Measurements from ENCODE around the gene RPL35A.
A peak's percentile ranks its signal among the peaks of the same experiment; 100 is the strongest.
"Not testable (repeated sequence)": the region's sequence is repeated elsewhere in the genome, so short reads cannot be mapped to it uniquely, and the experiment has no call there.

RPL35A gene

DNA sequence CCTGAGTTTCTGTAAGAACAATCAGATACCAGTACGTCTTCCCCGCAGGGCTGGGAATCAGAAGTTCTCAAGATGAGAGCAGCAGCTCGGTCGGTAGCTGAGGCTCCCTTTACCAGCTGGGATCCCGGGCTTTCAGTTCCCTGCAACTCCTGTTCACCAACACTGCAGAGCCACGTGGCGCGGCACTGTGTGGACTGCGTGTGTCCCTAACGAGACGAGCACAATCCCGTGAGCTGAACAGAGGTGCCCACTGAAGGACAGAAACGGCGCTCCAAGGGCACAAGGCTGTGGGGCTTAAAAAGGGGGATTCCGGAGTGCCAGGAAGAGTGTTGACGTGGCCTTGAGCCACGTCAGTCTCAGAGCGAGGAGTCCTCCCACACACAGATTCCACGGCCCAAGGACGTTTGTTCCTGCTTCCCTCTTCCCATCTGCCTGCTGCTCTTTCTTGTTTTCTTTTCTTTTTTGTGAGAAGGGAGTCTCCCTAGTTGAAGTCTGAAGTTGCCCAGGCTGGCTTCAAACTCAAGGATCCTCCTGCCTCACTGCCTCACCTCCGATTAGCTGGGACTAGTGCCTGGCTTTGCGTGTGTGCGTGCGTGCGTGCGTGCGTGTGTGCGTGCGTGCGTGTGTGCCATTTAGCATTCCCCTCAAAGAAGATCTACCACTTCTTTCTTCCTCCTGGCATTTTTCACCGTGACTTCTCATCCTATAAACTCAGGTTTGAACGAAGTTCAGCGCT, 37.1 kb upstream of the RPL35A start:
- Histone ChIP-seq H3K9me2 (replicated peaks; ENCODE audit: control insufficient read depth, low read length) (no peaks in the 10 kb centered on the region), H3K4me1 (ENCODE audit: control insufficient read depth, low read length) (peaks cover 6% of the 10 kb centered on the region), H3K4me2 (ENCODE audit: low read length) (peak overlapping the region; percentile 58), H3K36me3 (ENCODE audit: control insufficient read depth, low read length) (no peaks in the 10 kb centered on the region), H4K20me1 (ENCODE audit: control insufficient read depth, insufficient read depth, low read depth, low read length) (no peaks in the 10 kb centered on the region), H3F3A (ENCODE audit: control insufficient read depth, insufficient read depth) (no peaks in the 10 kb centered on the region), H3K27me3 (ENCODE audit: control insufficient read depth, low read length) (peaks cover 21% of the 10 kb centered on the region), H3K4me3 (ENCODE audit: low read length) (peak overlapping the region; percentile 64), H3K79me2 (ENCODE audit: control insufficient read depth, low read length) (peaks cover 4% of the 10 kb centered on the region), H3K9me3 (ENCODE audit: control insufficient read depth, insufficient read depth, low read length) (no peaks in the 10 kb centered on the region), H3K27ac (ENCODE audit: low read depth, low read length) (no peak overlapping the region)
- TF ChIP-seq, protein P1, sequence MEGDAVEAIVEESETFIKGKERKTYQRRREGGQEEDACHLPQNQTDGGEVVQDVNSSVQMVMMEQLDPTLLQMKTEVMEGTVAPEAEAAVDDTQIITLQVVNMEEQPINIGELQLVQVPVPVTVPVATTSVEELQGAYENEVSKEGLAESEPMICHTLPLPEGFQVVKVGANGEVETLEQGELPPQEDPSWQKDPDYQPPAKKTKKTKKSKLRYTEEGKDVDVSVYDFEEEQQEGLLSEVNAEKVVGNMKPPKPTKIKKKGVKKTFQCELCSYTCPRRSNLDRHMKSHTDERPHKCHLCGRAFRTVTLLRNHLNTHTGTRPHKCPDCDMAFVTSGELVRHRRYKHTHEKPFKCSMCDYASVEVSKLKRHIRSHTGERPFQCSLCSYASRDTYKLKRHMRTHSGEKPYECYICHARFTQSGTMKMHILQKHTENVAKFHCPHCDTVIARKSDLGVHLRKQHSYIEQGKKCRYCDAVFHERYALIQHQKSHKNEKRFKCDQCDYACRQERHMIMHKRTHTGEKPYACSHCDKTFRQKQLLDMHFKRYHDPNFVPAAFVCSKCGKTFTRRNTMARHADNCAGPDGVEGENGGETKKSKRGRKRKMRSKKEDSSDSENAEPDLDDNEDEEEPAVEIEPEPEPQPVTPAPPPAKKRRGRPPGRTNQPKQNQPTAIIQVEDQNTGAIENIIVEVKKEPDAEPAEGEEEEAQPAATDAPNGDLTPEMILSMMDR (IDR thresholded peaks at IDR 0.05; ENCODE audit: low read depth, low read length, poor library complexity, severe bottlenecking): no peak
- no peak for TF ChIP-seq EZH2phosphoT487 (IDR thresholded peaks at IDR 0.05; ENCODE audit: borderline replicate concordance, low read length)

DNA sequence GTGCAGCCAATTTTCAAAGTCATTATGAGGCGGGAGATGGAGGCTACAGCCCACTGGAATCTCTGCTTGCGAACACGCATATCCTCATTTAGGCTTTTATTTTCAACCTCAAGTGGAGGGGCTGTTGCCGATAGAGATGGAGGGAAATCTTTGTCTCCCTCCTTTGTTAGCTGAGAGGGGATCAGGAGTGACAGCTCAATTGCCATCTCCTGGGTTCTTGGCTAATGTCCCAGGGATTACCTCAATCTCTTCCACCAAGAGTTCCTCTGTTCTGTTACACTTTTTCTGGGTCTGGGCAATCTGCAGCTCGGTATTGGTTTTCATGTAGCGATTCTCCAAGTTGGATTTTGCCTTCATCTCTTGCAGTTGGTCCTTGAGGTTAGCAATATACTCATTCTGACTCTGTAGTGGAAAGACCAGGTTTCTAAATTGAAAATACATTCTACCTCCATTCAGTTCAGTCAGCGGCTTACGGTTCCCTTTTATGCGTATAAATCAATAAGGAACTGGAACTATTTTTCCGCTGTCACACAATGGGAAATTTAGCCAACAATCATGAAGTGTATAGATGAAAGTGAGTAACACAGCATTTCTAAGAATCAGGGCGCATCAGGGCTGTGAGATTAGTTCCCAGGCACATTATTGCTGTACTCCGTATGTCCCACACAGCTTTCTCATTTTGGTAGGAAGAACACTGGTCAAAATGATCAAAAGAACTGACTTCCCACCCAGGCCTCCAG, 36.2 kb upstream of the RPL35A start:
- peaks cover 6% of the 10 kb centered on the region for H3K4me1 ChIP-seq (ENCODE audit: control insufficient read depth, low read length)
- H3K79me2 ChIP-seq (ENCODE audit: control insufficient read depth, low read length): peaks cover 4% of the 10 kb centered on the region
- no peaks in the 10 kb centered on the region for H3F3A ChIP-seq (ENCODE audit: control insufficient read depth, insufficient read depth)
- no peaks in the 10 kb centered on the region for H3K9me3 ChIP-seq (ENCODE audit: control insufficient read depth, insufficient read depth, low read length)
- H3K36me3 ChIP-seq (ENCODE audit: control insufficient read depth, low read length): no peaks in the 10 kb centered on the region
- H4K20me1 ChIP-seq (ENCODE audit: control insufficient read depth, insufficient read depth, low read depth, low read length): no peaks in the 10 kb centered on the region
- no peaks in the 10 kb centered on the region for H3K9me2 ChIP-seq (replicated peaks; ENCODE audit: control insufficient read depth, low read length)
- no peak for TF ChIP-seq EZH2phosphoT487 (IDR thresholded peaks at IDR 0.05; ENCODE audit: borderline replicate concordance, low read length)
- TF ChIP-seq, protein P1 (IDR thresholded peaks at IDR 0.05; ENCODE audit: low read depth, low read length, poor library complexity, severe bottlenecking): no peak
- no peak overlapping the region for H3K27ac ChIP-seq (ENCODE audit: low read depth, low read length)
- no peak overlapping the region for H3K4me2 ChIP-seq (ENCODE audit: low read length)
- no peak overlapping the region for H3K4me3 ChIP-seq (ENCODE audit: low read length)
- peaks cover 21% of the 10 kb centered on the region for H3K27me3 ChIP-seq (ENCODE audit: control insufficient read depth, low read length)

DNA sequence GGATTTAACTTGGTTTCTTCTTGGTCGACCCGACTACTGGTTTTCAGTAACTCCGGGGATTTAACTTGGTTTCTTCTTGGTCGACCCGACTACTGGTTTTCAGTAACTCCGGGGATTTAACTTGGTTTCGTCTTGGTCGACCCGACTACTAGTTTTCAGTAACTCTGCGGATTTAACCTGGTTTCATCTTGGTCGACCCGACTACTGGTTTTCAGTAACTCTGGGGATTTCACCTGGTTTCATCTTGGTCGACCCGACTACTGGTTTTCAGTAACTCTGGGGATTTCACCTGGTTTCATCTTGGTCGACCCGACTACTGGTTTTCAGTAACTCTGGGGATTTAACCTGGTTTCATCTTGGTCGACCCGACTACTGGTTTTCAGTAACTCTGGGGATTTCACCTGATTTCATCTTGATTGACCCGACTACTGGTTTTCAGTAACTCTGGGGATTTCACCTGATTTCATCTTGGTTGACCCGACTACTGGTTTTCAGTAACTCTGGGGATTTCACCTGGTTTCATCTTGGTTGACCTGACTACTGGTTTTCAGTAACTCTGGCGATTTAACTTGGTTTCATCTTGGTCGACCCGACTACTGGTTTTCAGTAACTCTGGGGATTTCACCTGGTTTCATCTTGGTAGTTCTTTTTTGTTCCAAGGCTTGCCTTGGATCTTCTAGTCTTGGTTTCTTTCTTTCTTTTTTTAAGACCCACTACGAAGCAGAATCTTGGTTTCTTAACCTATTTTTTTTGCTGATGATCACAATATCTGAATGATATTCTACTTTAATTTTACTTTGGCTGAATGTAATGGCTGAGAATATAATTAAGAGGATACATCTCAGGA, 28.3 kb upstream of the RPL35A start:
- H3K27me3 ChIP-seq (ENCODE audit: control insufficient read depth, low read length); H3K36me3 ChIP-seq (ENCODE audit: control insufficient read depth, low read length); H4K20me1 ChIP-seq (ENCODE audit: control insufficient read depth, insufficient read depth, low read depth, low read length); H3K27ac ChIP-seq (ENCODE audit: low read depth, low read length); H3K4me2 ChIP-seq (ENCODE audit: low read length); H3K9me2 ChIP-seq (replicated peaks; ENCODE audit: control insufficient read depth, low read length); H3K79me2 ChIP-seq (ENCODE audit: control insufficient read depth, low read length); H3K4me1 ChIP-seq (ENCODE audit: control insufficient read depth, low read length); H3K9me3 ChIP-seq (ENCODE audit: control insufficient read depth, insufficient read depth, low read length); H3K4me3 ChIP-seq (ENCODE audit: low read length); H3F3A ChIP-seq (ENCODE audit: control insufficient read depth, insufficient read depth): not testable (repeated sequence)

All from DOHH2 (cell line).